ENCODE results near the gene UNC5B.

UNC5B gene

GRCh38 chr10:71277914-71278665 lies 65.7 kb downstream of the UNC5B start:
- no peaks in the 10 kb centered on the region for H3K4me1 Mint-ChIP-seq (ENCODE audit: low read depth)
- H3K4me3 Mint-ChIP-seq = no peak overlapping the region
- H3K36me3 Mint-ChIP-seq (ENCODE audit: low read depth) = no peaks in the 10 kb centered on the region
- H3K27ac Mint-ChIP-seq = no peak overlapping the region
- H3K9me3 Mint-ChIP-seq = no peaks in the 10 kb centered on the region
- no peak for DNase-seq
- H3K27me3 Mint-ChIP-seq = no peaks in the 10 kb centered on the region

GRCh38 chr10:71278691-71279588 lies 66.6 kb downstream of the UNC5B start:
- H3K27me3 Mint-ChIP-seq = no peaks in the 10 kb centered on the region
- H3K9me3 Mint-ChIP-seq = no peaks in the 10 kb centered on the region
- H3K4me3 Mint-ChIP-seq = no peak overlapping the region
- H3K27ac Mint-ChIP-seq = no peak overlapping the region
- H3K36me3 Mint-ChIP-seq (ENCODE audit: low read depth) = no peaks in the 10 kb centered on the region
- no peak for DNase-seq
- no peaks in the 10 kb centered on the region for H3K4me1 Mint-ChIP-seq (ENCODE audit: low read depth)

- H3K4me1 Mint-ChIP-seq (ENCODE audit: low read depth) = no peaks in the 10 kb centered on the region
- no peaks in the 10 kb centered on the region for H3K27me3 Mint-ChIP-seq
- H3K4me3 Mint-ChIP-seq = no peak overlapping the region
- no peaks in the 10 kb centered on the region for H3K9me3 Mint-ChIP-seq
- no peak overlapping the region for H3K27ac Mint-ChIP-seq
- no peaks in the 10 kb centered on the region for H3K36me3 Mint-ChIP-seq (ENCODE audit: low read depth)
- no peak for DNase-seq
Observed at GRCh38 chr10:71279590-71280170, 67.3 kb downstream of the UNC5B start.

- Mint-ChIP-seq H3K4me1 (ENCODE audit: low read depth) (no peaks in the 10 kb centered on the region), H3K4me3 (no peak overlapping the region), H3K27me3 (no peaks in the 10 kb centered on the region), H3K36me3 (ENCODE audit: low read depth) (no peaks in the 10 kb centered on the region), H3K27ac (no peak overlapping the region), H3K9me3 (no peaks in the 10 kb centered on the region)
- no peak for DNase-seq
Observed at GRCh38 chr10:71280216-71280615, 67.8 kb downstream of the UNC5B start.

- no peaks in the 10 kb centered on the region for H3K36me3 Mint-ChIP-seq (ENCODE audit: low read depth)
- no peaks in the 10 kb centered on the region for H3K4me1 Mint-ChIP-seq (ENCODE audit: low read depth)
- H3K4me3 Mint-ChIP-seq = no peak overlapping the region
Observed at GRCh38 chr10:71280825-71281224, 68.5 kb downstream of the UNC5B start.

GRCh38 chr10:71281646-71282322 lies 69.4 kb downstream of the UNC5B start:
- Mint-ChIP-seq H3K4me3 (no peak overlapping the region), H3K27me3 (no peaks in the 10 kb centered on the region), H3K27ac (no peak overlapping the region), H3K36me3 (ENCODE audit: low read depth) (no peaks in the 10 kb centered on the region), H3K4me1 (ENCODE audit: low read depth) (no peaks in the 10 kb centered on the region), H3K9me3 (no peaks in the 10 kb centered on the region)
- no peak for DNase-seq

More at GRCh38 chr10:71280825-71281224, 68.5 kb downstream of the UNC5B start:
- H3K27ac Mint-ChIP-seq = no peak overlapping the region
- DNase-seq = no peak
- no peaks in the 10 kb centered on the region for H3K27me3 Mint-ChIP-seq
- no peaks in the 10 kb centered on the region for H3K9me3 Mint-ChIP-seq

GRCh38 chr10:71282323-71282680 lies 69.9 kb downstream of the UNC5B start:
- Mint-ChIP-seq H3K36me3 (ENCODE audit: low read depth) (no peaks in the 10 kb centered on the region), H3K4me3 (no peak overlapping the region), H3K4me1 (ENCODE audit: low read depth) (no peaks in the 10 kb centered on the region), H3K27ac (no peak overlapping the region), H3K27me3 (no peaks in the 10 kb centered on the region), H3K9me3 (no peaks in the 10 kb centered on the region)
- no peak for DNase-seq

- DNase-seq = no peak
- no peaks in the 10 kb centered on the region for H3K4me1 Mint-ChIP-seq (ENCODE audit: low read depth)
Observed at GRCh38 chr10:71283410-71283809, 71.0 kb downstream of the UNC5B start.

GRCh38 chr10:71283876-71284275 lies 71.5 kb downstream of the UNC5B start:
- Mint-ChIP-seq H3K9me3 (no peaks in the 10 kb centered on the region), H3K27ac (no peak overlapping the region), H3K36me3 (ENCODE audit: low read depth) (no peaks in the 10 kb centered on the region), H3K27me3 (no peaks in the 10 kb centered on the region), H3K4me1 (ENCODE audit: low read depth) (no peaks in the 10 kb centered on the region), H3K4me3 (no peak overlapping the region)
- DNase-seq = no peak

More at GRCh38 chr10:71283410-71283809, 71.0 kb downstream of the UNC5B start:
- H3K4me3 Mint-ChIP-seq = no peak overlapping the region
- H3K36me3 Mint-ChIP-seq (ENCODE audit: low read depth) = no peaks in the 10 kb centered on the region
- H3K27ac Mint-ChIP-seq = no peak overlapping the region
- H3K9me3 Mint-ChIP-seq = no peaks in the 10 kb centered on the region
- no peaks in the 10 kb centered on the region for H3K27me3 Mint-ChIP-seq

- no peaks in the 10 kb centered on the region for H3K27me3 Mint-ChIP-seq
- no peak overlapping the region for H3K27ac Mint-ChIP-seq
- no peaks in the 10 kb centered on the region for H3K9me3 Mint-ChIP-seq
- no peak overlapping the region for H3K4me3 Mint-ChIP-seq
- H3K4me1 Mint-ChIP-seq (ENCODE audit: low read depth) = no peaks in the 10 kb centered on the region
- no peaks in the 10 kb centered on the region for H3K36me3 Mint-ChIP-seq (ENCODE audit: low read depth)
- DNase-seq = no peak
Observed at GRCh38 chr10:71284544-71285179, 72.3 kb downstream of the UNC5B start.

- Mint-ChIP-seq H3K36me3 (ENCODE audit: low read depth) (no peaks in the 10 kb centered on the region), H3K27ac (no peak overlapping the region), H3K9me3 (no peaks in the 10 kb centered on the region), H3K27me3 (no peaks in the 10 kb centered on the region), H3K4me1 (ENCODE audit: low read depth) (no peaks in the 10 kb centered on the region), H3K4me3 (no peak overlapping the region)
- DNase-seq = peak; percentile 53
Observed at GRCh38 chr10:71285180-71285545, 72.8 kb downstream of the UNC5B start.

GRCh38 chr10:71285986-71286385 lies 73.6 kb downstream of the UNC5B start:
- Mint-ChIP-seq H3K4me1 (ENCODE audit: low read depth) (no peaks in the 10 kb centered on the region), H3K27me3 (no peaks in the 10 kb centered on the region), H3K4me3 (no peak overlapping the region), H3K27ac (no peak overlapping the region), H3K36me3 (ENCODE audit: low read depth) (no peaks in the 10 kb centered on the region), H3K9me3 (no peaks in the 10 kb centered on the region)
- DNase-seq = no peak

GRCh38 chr10:71286521-71287294 lies 74.3 kb downstream of the UNC5B start:
- no peak overlapping the region for H3K27ac Mint-ChIP-seq
- H3K4me3 Mint-ChIP-seq = no peak overlapping the region

More at GRCh38 chr10:71286521-71287294, 74.3 kb downstream of the UNC5B start:
- no peak for DNase-seq
- H3K9me3 Mint-ChIP-seq = no peaks in the 10 kb centered on the region
- no peaks in the 10 kb centered on the region for H3K4me1 Mint-ChIP-seq (ENCODE audit: low read depth)
- H3K36me3 Mint-ChIP-seq (ENCODE audit: low read depth) = no peaks in the 10 kb centered on the region
- no peaks in the 10 kb centered on the region for H3K27me3 Mint-ChIP-seq
